Lower lobe of right lung (tissue), 2 donors: Measurements from ENCODE around the gene FOXI2. TPM values are rescaled to one million over a fixed set of nuclear protein-coding genes. Genes with fewer than 3 reads are reported as not detected.

Experiments
- ATAC-seq, 2 donors: fragments of 200-7000 bp; cut with Tn5 transposase; one replicate each; pipeline ENCODE4 v1.9.1; 2020 to 2022; ENCODE audit warnings: mild to moderate bottlenecking in 2 of 2, moderate library complexity in 2 of 2
- DNase-seq: peaks from one replicate; pipeline ENCODE4 v3.0.0-alpha.2; 2020
- H3K27ac ChIP-seq: fragments of 200-600 bp; one replicate; pipeline ENCODE4 v1.8.0; 2022
- H3K27me3 ChIP-seq: fragments of 200-600 bp; one replicate; pipeline ENCODE4 v1.8.0; 2022; ENCODE audit warnings: low read depth
- H3K36me3 ChIP-seq: fragments of 200-600 bp; one replicate; pipeline ENCODE4 v1.8.0; 2022; ENCODE audit warnings: mild to moderate bottlenecking
- H3K4me1 ChIP-seq: fragments of 200-600 bp; one replicate; pipeline ENCODE4 v1.8.0; 2022
- H3K4me3 ChIP-seq: fragments of 200-600 bp; one replicate; pipeline ENCODE4 v1.8.0; 2022; ENCODE audit warnings: mild to moderate bottlenecking
- H3K9me3 ChIP-seq: fragments of 200-600 bp; one replicate; pipeline ENCODE4 v1.8.0; 2022
- intact Hi-C: fragments of 100-400 bp; cut with DNase I; formaldehyde crosslinking; loops from one replicate; pipeline ENCODE4 v1.11.0; 2022
- total RNA-seq: library from RNA; stranded (reverse); fragmentation: NEBNext Ultra II Directional; extraction: Animal tissue kit (Norgen Biotek cat#: 25700); gene quantifications from one replicate; pipeline ENCODE4 v1.2.1, GENCODE V29; 2021
- TF ChIP-seq, protein P1 (sequence below): fragments of 200-600 bp; IDR thresholded peaks from one replicate; pipeline ENCODE4 v1.8.0; 2022; ENCODE audit warnings: antibody characterized with exemption, mild to moderate bottlenecking
- donor health status: DM: no; HTN: yes; CAD: no; lungs with severe emphysema.

FOXI2 gene
- total RNA-seq, 1 donor from 2014 or later, result not detected

DNA sequence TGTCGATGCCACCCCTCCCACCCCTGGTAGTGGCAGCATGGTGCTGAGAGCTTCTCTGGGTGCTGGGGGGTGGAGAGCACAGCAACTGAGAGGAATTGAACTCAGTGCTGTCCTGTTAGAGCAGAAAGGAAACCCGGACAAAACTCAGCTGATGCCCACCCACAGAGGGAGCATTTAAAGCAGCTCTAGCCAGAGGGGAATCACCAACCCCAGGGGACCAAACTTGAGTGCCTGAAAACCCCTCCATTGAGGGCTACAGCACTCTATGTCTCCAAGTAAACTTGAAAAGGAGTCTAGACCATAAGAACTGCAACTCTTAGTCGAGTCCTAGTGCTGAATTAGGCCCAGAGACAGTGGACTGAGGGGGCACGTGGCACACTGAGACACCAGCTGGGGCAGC lies 16.8 kb upstream of the FOXI2 start:
- intact Hi-C loops, result no loop called here
- no peak for ATAC-seq
- TF ChIP-seq, protein P1, sequence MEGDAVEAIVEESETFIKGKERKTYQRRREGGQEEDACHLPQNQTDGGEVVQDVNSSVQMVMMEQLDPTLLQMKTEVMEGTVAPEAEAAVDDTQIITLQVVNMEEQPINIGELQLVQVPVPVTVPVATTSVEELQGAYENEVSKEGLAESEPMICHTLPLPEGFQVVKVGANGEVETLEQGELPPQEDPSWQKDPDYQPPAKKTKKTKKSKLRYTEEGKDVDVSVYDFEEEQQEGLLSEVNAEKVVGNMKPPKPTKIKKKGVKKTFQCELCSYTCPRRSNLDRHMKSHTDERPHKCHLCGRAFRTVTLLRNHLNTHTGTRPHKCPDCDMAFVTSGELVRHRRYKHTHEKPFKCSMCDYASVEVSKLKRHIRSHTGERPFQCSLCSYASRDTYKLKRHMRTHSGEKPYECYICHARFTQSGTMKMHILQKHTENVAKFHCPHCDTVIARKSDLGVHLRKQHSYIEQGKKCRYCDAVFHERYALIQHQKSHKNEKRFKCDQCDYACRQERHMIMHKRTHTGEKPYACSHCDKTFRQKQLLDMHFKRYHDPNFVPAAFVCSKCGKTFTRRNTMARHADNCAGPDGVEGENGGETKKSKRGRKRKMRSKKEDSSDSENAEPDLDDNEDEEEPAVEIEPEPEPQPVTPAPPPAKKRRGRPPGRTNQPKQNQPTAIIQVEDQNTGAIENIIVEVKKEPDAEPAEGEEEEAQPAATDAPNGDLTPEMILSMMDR, result no peak
- no peak for DNase-seq
- Histone ChIP-seq H3K4me1 (no peaks in the 10 kb centered on the region), H3K36me3 (no peaks in the 10 kb centered on the region), H3K4me3 (no peak overlapping the region), H3K27me3 (no peaks in the 10 kb centered on the region), H3K9me3 (no peaks in the 10 kb centered on the region), H3K27ac (no peak overlapping the region)

DNA sequence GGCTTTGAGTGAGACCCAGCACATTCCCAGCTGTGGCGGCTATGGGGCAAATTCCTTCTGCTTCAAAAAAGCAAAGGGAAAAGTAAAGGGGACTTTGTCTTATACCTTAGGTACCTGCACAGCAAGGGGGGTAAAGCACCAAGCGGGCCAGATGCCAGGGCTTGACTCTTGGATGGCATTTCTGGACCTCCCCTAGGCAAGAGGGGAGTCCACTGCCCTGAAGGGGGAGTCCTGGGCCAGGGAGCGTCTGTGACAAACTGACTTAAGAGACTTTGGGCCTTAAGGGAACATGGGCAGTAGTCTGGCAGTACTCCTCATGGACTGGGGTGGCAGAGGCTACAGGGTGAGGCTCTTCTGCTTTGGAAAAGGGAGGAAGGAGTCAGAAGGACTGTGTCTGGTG lies 16.1 kb upstream of the FOXI2 start:
- no peaks in the 10 kb centered on the region for H3K27me3 ChIP-seq
- no peak for ATAC-seq
- H3K4me1 ChIP-seq, result no peaks in the 10 kb centered on the region
- H3K27ac ChIP-seq, result no peak overlapping the region
- H3K9me3 ChIP-seq, result no peaks in the 10 kb centered on the region
- TF ChIP-seq, protein P1, result no peak
- H3K36me3 ChIP-seq, result no peaks in the 10 kb centered on the region
- intact Hi-C loops, result no loop called here
- H3K4me3 ChIP-seq, result no peak overlapping the region
- DNase-seq, result no peak

DNA sequence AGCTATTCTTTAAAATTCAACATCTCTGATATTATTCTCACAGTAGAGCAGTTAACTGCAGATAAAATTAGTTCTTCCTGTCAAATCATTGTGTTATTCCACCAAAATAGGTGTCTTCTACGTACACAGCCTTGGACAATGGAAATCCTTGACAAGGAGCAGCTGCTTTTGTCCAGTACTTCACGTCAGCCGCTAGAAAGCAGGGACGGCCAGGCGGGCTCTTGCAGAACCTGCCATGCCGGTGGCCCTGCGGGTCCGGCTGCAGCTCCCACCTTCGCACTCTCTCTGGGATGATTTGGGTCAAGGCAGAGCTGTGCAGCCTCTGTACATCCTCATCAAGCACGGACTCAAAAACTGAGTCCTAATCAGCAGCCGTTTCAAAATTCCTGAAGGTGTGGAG lies 2.2 kb upstream of the FOXI2 start:
- TF ChIP-seq, protein P1, result no peak
- DNase-seq (no peak), ATAC-seq (no peak)
- no peaks in the 10 kb centered on the region for H3K36me3 ChIP-seq
- H3K4me3 ChIP-seq, result no peak overlapping the region
- peaks cover 11% of the 10 kb centered on the region for H3K4me1 ChIP-seq
- H3K27me3 ChIP-seq, result peaks cover 68% of the 10 kb centered on the region
- no peaks in the 10 kb centered on the region for H3K9me3 ChIP-seq
- intact Hi-C loops, result no loop called here
- H3K27ac ChIP-seq, result no peak overlapping the region

DNA sequence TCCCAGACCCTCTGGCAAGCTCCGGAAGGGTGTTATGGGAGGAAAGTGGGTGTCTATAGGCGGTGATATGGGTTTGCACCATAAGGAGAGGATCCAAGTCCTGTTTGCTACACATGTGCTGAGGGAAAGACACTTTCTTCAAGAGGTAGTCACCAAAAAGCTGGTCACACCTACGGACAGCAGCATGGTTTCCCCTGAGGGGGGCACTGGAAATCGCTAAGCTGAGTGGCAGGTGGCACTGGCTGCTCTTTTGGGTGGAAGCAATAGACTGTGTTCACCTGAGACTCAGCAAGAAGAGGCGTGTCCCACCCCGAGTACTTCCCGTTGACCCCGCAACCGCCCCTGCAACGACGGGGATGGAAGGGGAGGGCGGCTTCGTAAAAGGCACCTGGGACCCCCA lies 1.8 kb upstream of the FOXI2 start:
- DNase-seq, result no peak
- intact Hi-C loops, result no loop called here
- H3K27me3 ChIP-seq, result peaks cover 68% of the 10 kb centered on the region
- no peak for ATAC-seq
- H3K9me3 ChIP-seq, result no peaks in the 10 kb centered on the region
- no peak overlapping the region for H3K4me3 ChIP-seq
- TF ChIP-seq, protein P1, result no peak
- H3K27ac ChIP-seq, result no peak overlapping the region
- peaks cover 11% of the 10 kb centered on the region for H3K4me1 ChIP-seq
- H3K36me3 ChIP-seq, result no peaks in the 10 kb centered on the region

DNA sequence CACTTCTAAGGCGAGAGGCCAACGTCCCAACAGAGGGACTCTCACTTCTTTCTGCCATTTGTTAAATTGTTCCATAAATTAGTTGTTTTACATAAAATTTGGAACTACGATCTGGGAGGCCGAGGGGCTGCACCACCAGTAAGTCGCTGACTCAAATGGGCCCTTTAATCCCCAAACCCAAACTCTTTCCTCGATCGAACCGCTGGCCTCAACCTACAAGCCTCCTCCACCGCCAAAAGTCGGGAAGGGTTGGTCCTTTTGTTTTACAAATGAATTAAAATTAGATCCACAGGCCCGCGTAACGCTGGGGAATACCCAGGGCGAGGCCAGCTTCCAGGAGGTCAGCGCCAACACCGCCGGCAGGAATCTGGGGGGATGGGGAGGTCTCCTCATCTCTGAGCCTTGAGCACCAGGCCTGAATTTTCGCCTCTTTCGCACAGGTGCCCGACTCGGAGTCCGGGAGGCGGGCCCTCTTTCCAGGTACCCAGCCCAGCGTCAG lies 1.2 kb upstream of the FOXI2 start:
- DNase-seq (no peak), ATAC-seq (no peak)
- Histone ChIP-seq H3K4me3 (no peak overlapping the region), H3K36me3 (no peaks in the 10 kb centered on the region), H3K27ac (no peak overlapping the region), H3K9me3 (no peaks in the 10 kb centered on the region), H3K27me3 (peaks cover 68% of the 10 kb centered on the region), H3K4me1 (peaks cover 11% of the 10 kb centered on the region)
- TF ChIP-seq, protein P1, result no peak
- intact Hi-C loops, result no loop called here
